GM18909 (cell line): ENCODE data around the gene FAM89A.

Source experiments
- ATAC-seq: cut with Tn5 transposase; IDR thresholded peaks from one replicate; pipeline ENCODE4 v1.9.1; 2021; ENCODE audit warnings: mild to moderate bottlenecking; ENCODE audit not compliant: unreplicated experiment, poor library complexity

Gene FAM89A

GRCh38 chr1:230975636-230976035 is 64.4 kb downstream of the FAM89A start:
- no peak for ATAC-seq

DNA sequence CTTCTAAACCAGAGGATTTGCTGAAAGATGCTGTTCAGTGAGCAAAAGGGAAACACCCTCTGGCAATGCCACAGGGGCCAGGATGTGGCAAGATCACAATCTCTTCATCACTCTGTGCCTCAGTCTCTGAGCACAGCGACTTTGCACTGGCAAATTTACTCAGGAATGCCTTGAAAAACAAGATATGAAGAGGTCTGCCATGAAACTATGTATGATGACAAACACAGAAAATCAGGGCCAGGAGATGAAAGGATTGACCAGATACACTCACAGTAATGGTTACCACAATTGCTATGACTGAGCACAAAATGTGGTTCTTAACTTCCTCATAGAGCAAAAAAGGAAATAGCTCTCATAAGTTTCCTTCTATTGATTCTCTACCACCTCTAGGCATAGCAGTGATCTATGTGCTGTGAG is 67.2 kb downstream of the FAM89A start:
- ATAC-seq = peak; percentile 82

- no peak for ATAC-seq
These were observed 68.3 kb downstream of the FAM89A start for GRCh38 chr1:230971771-230972170.

GRCh38 chr1:230970432-230970831 is 69.6 kb downstream of the FAM89A start:
- no peak for ATAC-seq
